Neuron (in vitro differentiated cells): ENCODE data around the gene TANC1.
"Not testable (repeated sequence)": the region's sequence is repeated elsewhere in the genome, so short reads cannot be mapped to it uniquely, and the experiment has no call there.

Experiments used
- H2AFZ ChIP-seq: one replicate; pipeline ENCODE4 v1.6.1; 2013; ENCODE audit warnings: low read depth, mild to moderate bottlenecking, inconsistent platforms, low read length, moderate library complexity
- H3K27me3 ChIP-seq: one replicate; pipeline ENCODE4 v1.6.1; 2013; ENCODE audit warnings: low read length; ENCODE audit not compliant: insufficient read depth
- H3K36me3 ChIP-seq: one replicate; pipeline ENCODE4 v1.6.1; 2013; ENCODE audit warnings: low read length; ENCODE audit not compliant: insufficient read depth
- H3K4me1 ChIP-seq: one replicate; pipeline ENCODE4 v1.6.1; 2013; ENCODE audit warnings: low read length; ENCODE audit not compliant: insufficient read depth
- H3K4me3 ChIP-seq: 2 replicates; pipeline ENCODE4 v1.5.1; 2013; ENCODE audit warnings: mild to moderate bottlenecking, low read length, moderate library complexity
- H3K9me3 ChIP-seq: one replicate; pipeline ENCODE4 v1.6.1; 2013; ENCODE audit warnings: low read length

The TANC1 gene

GRCh38 chr2:159133797-159134196, 165.4 kb downstream of the TANC1 start:
- H3K27me3 ChIP-seq, result no peaks in the 10 kb centered on the region
- H2AFZ ChIP-seq, result no peak overlapping the region
- no peaks in the 10 kb centered on the region for H3K36me3 ChIP-seq
- H3K9me3 ChIP-seq, result no peaks in the 10 kb centered on the region
- H3K4me1 ChIP-seq, result peaks cover 17% of the 10 kb centered on the region
- no peak overlapping the region for H3K4me3 ChIP-seq

- no peaks in the 10 kb centered on the region for H3K36me3 ChIP-seq
- H3K27me3 ChIP-seq, result no peaks in the 10 kb centered on the region
- H3K4me1 ChIP-seq, result peaks cover 17% of the 10 kb centered on the region
- no peak overlapping the region for H2AFZ ChIP-seq
- H3K9me3 ChIP-seq, result no peaks in the 10 kb centered on the region
- H3K4me3 ChIP-seq, result no peak overlapping the region
Observed at GRCh38 chr2:159134979-159135378, 166.5 kb downstream of the TANC1 start.

DNA sequence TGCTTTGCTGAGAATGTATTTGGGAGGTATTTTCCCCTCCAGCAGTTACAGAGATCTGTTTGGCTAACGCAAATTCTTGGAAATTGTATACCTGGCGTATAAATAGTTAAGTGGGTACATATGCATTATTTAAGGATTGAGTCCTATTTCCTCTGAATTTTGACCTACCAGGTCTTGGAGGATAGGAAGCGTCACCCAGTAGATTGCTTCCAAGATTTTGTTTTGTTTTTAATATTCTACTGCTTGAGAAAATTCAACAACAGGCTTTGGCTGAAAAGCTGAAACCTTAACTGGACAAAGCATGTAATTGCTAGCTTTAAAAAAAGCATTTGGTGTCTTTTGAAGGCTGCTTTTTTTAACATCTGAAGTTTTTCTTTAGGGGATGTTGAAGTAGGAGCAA, 168.0 kb downstream of the TANC1 start:
- Histone ChIP-seq H3K4me1 (peaks cover 17% of the 10 kb centered on the region), H3K4me3 (no peak overlapping the region), H3K36me3 (no peaks in the 10 kb centered on the region), H2AFZ (no peak overlapping the region), H3K9me3 (no peaks in the 10 kb centered on the region), H3K27me3 (no peaks in the 10 kb centered on the region)

DNA sequence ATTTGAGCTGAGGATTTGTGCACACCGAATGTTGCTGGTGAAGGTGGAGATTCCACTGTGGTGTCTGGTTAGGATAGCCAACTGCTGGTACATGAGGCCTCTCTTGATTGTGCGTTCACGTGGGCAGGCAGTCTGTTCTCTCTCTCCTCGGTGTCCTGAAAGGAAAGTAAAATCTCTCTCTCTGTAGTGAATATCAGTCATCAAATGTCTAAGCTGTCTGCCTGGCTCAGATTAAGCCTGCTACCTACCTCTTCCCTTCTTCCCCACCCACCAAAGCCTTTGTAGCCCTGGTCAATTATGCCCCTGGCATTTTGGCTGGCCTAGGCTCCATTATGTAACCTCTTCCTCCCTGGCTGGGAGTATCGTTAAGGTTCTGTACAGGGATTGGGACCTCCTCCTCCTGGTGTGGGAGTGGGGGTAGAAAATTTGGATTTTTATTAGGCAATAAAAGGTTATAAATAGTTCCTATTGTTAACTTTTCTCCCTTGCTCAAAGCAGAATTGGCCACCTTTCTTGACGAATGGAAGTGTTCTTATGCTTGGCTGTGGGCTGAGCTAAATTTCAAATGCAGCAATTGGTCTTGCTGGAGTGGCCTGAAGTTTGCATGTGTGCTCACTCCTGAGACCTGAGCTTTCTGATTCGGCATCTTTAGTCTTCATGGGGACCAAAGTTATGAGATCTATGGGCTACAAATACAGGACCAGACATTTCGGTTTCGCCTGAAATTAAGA, 169.2 kb downstream of the TANC1 start:
- no peak overlapping the region for H3K4me3 ChIP-seq
- peaks cover 17% of the 10 kb centered on the region for H3K4me1 ChIP-seq
- H3K36me3 ChIP-seq, result no peaks in the 10 kb centered on the region
- no peak overlapping the region for H2AFZ ChIP-seq
- no peaks in the 10 kb centered on the region for H3K27me3 ChIP-seq
- no peaks in the 10 kb centered on the region for H3K9me3 ChIP-seq

- Histone ChIP-seq H2AFZ (no peak overlapping the region), H3K36me3 (no peaks in the 10 kb centered on the region), H3K4me3 (no peak overlapping the region), H3K9me3 (no peaks in the 10 kb centered on the region), H3K4me1 (peaks cover 17% of the 10 kb centered on the region), H3K27me3 (no peaks in the 10 kb centered on the region)
Observed at GRCh38 chr2:159138642-159139182, 170.3 kb downstream of the TANC1 start.

DNA sequence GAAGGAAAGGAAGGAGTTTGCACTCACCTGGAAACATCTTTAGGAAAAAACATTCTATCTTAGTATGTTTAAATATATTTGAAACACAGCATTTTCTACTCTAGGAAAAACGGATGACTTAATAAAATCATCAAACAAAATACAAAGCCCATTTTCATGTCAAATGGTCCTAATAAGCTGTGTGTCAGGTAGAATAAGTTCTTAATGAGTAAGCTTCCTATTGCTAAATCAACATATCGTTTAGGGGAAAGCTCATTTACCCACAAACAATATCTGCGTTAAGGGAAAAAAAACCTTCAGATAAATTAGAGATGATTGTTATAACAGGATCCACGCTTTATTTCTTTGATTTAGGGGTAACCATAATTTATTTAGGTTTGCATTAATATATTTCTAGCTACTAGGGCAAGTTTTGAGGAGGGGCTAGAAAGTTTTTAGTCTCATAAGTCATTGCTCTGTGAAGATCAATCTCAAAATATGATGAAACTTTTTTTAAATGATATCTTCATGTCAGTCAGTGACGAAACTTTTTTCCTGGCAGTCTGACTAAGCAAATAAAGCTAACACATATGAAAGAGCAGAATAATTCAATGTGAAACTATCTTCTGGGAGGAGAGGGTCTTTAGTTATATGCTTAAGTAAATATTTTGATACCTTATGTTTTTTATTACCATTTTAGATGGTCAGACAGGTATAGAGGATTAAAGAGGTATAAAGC, 170.9 kb downstream of the TANC1 start:
- H3K4me1 ChIP-seq, result peaks cover 17% of the 10 kb centered on the region
- H2AFZ ChIP-seq, result no peak overlapping the region
- H3K9me3 ChIP-seq, result no peaks in the 10 kb centered on the region
- no peak overlapping the region for H3K4me3 ChIP-seq
- H3K27me3 ChIP-seq, result no peaks in the 10 kb centered on the region
- H3K36me3 ChIP-seq, result no peaks in the 10 kb centered on the region

DNA sequence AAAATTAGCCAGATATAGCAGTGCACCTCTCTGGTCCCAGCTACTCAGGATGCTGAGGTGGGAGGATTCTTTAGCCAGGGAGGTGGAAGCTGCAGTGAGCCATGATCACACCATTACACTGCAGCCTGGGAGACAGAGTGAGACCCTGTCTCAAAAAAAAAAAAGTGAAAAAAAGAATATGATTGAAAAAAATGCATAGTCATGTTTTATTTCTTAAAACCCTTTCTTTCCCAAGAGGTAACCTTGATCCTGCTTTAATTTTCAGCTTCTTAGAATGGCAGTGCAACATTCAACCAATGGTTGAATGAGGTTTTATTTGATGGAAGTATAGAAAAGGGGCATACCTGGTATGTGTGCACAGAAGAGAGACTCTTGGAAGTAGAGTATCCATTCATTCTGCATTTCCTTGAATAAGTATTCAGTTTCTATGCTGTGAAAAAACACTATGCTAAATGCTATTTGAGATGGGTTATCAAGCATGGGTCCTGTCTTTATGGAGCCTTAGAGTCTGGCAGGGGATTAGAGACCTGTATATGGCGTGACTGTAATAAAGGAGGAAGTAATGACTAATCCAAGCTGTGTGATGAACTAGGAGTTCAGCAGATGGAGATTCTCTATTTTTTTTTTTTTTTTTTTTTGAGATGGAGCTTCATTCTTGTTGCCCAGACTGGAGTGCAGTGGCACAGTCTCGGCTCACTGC, 171.8 kb downstream of the TANC1 start:
- Histone ChIP-seq H3K4me1 (peaks cover 10% of the 10 kb centered on the region), H3K27me3 (no peaks in the 10 kb centered on the region), H2AFZ (no peak overlapping the region), H3K9me3 (no peaks in the 10 kb centered on the region), H3K36me3 (no peaks in the 10 kb centered on the region), H3K4me3 (no peak overlapping the region)

GRCh38 chr2:159140821-159141220, 172.4 kb downstream of the TANC1 start:
- not testable (repeated sequence) for H3K27me3 ChIP-seq, H3K4me1 ChIP-seq, H3K9me3 ChIP-seq, H3K4me3 ChIP-seq, H3K36me3 ChIP-seq, H2AFZ ChIP-seq

DNA sequence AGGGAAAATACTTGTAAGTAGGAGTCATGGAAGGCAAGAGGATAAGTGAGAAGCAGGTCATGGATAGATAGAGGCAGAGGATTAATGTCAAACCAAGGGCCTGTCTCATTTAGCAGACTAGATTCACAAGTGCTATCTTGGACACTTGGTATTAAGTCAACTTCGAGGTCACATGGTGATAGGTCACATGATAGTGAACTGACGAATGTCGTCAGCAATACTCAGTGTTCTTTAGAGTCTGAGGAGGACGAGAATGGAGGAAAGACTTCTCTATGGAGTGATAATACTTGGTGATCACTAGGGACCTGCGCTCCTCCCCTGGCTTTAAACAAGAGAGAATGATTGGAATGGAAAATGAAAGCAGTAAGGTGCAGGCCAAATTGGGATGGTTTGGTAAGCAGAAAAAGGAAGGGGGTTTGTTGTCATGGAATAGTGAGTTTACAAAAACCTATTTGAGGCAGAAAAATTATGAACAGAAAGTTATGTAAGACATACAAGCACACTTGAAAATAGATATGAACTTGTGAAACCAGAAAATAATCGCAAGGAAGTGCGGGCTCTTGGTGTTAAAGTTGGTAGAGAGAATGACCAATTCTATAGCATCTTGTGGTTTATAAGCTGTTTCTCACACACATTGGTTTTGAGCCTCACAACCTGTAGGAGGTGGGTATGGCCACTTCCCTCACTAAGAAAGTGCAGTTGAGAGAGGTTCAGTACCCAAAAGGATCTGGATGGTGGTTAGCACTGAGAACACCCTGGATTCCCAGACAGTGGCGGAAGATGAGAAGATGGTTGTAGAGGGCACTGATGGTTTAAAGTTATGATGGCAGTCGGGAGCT, 176.6 kb downstream of the TANC1 start:
- H3K9me3 ChIP-seq, result no peaks in the 10 kb centered on the region
- H3K27me3 ChIP-seq, result no peaks in the 10 kb centered on the region
- no peak overlapping the region for H2AFZ ChIP-seq
- H3K4me1 ChIP-seq, result peaks cover 15% of the 10 kb centered on the region
- H3K4me3 ChIP-seq, result no peak overlapping the region
- no peaks in the 10 kb centered on the region for H3K36me3 ChIP-seq

DNA sequence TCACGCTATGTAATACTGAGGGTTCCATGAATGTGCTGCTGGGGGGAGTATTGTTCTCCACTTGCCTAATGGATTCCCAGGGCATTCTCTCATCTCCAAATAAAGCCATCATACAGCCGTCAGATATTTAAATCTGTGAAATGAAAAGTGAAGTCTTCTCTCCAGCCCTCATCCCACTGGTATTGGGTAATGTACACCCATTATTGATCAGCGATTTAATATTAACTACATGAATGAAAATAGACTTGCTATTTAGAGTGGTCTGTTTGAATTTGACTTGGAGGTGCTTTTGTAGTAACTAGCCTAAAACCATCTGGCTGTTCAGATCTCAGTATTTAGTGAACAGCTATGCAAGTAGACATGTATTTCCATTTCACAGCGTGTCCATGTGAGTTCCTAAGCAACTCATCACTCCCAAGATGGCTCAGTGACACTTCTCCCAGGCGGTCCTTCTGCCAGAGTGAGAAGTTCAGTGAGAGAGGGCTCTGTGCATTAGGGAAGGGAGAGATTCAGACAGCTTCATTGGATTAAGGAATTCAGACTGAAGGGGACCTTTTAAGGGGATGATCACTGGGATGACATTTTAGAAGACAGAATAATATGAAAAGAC, 177.4 kb downstream of the TANC1 start:
- peaks cover 23% of the 10 kb centered on the region for H3K4me1 ChIP-seq
- H3K27me3 ChIP-seq, result no peaks in the 10 kb centered on the region
- H3K36me3 ChIP-seq, result no peaks in the 10 kb centered on the region
- H3K4me3 ChIP-seq, result no peak overlapping the region
- no peaks in the 10 kb centered on the region for H3K9me3 ChIP-seq
- no peak overlapping the region for H2AFZ ChIP-seq

- Histone ChIP-seq H3K4me3 (no peak overlapping the region), H3K36me3 (peaks cover 5% of the 10 kb centered on the region), H3K27me3 (no peaks in the 10 kb centered on the region), H2AFZ (no peak overlapping the region), H3K9me3 (no peaks in the 10 kb centered on the region), H3K4me1 (peaks cover 25% of the 10 kb centered on the region)
Observed at GRCh38 chr2:159146996-159147666, 178.7 kb downstream of the TANC1 start.

- H3K4me3 ChIP-seq, result no peak overlapping the region
- no peak overlapping the region for H2AFZ ChIP-seq
- H3K36me3 ChIP-seq, result peaks cover 5% of the 10 kb centered on the region
- H3K27me3 ChIP-seq, result no peaks in the 10 kb centered on the region
- H3K4me1 ChIP-seq, result peaks cover 25% of the 10 kb centered on the region
- H3K9me3 ChIP-seq, result no peaks in the 10 kb centered on the region
Observed at GRCh38 chr2:159147690-159148089, 179.2 kb downstream of the TANC1 start.
